HG03457 (cell line): ENCODE results near the gene KCNQ1OT1.

ENCODE experiments used
- ATAC-seq: cut with Tn5 transposase; IDR thresholded peaks from one replicate; pipeline ENCODE4 v1.9.1; 2021; ENCODE audit warnings: moderate number of reproducible peaks; ENCODE audit not compliant: unreplicated experiment

KCNQ1OT1 gene

DNA sequence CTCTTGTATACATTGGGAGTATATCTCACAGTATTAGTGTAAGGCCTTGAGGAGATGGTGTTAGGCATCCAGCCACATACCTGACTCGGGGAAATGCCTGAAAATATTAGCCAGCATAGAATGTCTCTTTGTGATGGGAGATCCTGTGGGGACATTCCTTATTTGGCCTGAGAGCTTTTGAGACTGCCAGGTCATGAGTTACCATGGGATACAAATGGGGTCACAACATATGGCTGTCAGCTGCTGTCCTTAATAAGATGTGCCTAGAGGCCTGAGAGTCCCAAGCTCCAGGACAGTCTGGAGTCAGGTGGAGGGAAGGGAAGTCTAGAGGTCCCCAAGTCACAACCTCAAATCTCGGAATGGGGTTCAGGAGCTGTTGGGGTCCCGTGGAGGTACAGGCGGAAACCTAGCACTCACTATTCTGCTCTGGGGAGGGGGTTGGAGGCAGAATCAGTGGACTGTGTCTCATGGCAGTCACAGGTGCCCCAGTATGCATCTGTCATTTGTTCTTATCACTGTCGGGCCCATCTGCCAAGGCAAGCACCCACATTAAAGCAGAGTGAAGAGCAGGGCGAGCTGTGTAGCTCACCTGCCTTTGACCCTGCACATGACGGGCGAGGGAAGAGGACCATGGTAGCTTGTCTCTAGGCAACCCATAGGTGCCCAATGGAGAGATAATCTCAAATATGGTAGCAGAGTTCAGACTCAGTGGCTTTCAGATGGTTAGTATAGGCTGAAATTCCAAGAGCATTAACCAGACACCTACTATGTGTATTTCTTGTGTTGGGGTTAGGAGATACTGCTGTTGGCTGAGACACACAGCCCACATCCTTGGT is 29.9 kb downstream of the KCNQ1OT1 start:
- no peak for ATAC-seq

DNA sequence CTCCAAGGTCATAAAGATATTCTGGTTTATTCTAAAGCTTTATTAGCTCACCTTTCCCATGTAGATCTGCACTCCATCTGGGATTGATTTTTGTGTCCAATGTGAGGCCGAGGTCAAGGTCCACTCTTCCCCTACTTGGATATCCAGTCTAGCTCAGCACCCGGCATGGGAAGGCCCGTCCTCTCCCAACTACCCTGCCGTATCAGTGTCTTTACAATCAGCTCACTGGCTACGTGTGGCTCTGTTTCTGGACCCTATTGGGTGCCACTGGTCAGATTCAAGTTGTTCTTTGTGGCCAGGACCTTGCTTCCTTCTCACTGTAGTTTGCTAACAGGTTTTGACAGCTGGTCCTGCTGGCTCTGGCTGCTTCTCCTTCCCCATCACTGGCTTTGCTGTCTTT is 30.9 kb downstream of the KCNQ1OT1 start:
- no peak for ATAC-seq

DNA sequence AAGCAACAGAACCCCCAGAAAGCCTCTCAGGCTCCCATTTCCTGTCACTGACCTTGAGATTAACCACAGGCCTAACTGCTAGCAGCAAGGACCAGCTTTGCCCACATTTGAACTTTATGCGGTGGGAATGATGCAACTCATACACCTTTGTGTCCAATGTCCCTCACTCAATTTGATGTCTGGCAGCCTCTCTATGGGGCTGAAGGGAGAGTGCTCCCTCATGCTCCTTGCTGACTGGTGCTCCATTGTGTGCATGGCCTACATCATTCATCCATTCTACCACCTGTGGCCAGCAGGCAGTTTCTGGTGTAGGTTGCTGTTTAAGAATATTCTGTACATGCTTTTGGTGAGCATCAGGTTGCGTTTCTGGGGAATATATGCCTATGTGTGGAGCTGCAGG is 31.9 kb downstream of the KCNQ1OT1 start:
- no peak for ATAC-seq

- ATAC-seq = no peak
Measured at GRCh38 chr11:2666828-2667570, 32.8 kb downstream of the KCNQ1OT1 start.

DNA sequence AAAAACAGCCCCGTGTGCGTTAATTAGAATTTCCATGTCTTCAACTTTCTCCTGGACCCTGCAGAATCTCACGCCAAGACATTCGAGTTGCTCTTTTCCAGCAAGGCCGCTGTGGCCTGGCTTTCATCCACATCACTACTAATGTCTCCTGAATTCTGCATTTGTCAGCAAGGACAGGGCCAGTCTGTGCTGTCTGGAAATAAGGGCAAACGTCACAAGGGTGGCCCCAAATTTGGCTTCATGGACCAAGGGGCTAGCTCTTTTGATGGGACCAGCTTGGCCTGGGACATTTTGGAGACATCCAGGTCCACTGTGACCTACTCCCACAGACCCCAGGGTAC is 33.4 kb downstream of the KCNQ1OT1 start:
- no peak for ATAC-seq

GRCh38 chr11:2665526-2666400 is 34.0 kb downstream of the KCNQ1OT1 start:
- ATAC-seq = no peak

GRCh38 chr11:2664791-2665525 is 34.8 kb downstream of the KCNQ1OT1 start:
- ATAC-seq = no peak

- ATAC-seq = no peak
Measured at GRCh38 chr11:2664376-2664775, 35.4 kb downstream of the KCNQ1OT1 start.

DNA sequence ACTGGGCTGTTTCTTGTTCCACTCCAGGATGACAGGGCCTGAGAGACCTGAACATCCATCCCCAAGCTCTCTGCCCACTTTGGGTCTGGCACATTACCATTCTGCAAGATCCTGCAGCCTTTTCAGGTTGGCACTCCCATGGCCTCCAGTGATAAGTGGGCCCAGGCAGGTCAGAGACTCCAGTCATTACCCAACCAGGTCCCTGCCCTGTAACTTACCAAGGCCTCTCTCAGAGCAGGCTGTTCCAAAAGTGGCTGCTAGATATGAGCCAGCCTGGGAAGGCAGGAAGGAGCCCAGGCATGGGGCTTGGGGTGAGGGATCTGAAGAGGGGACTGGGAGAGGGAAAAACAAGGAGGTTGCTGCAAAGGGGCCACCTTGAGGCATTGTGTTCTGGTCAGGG is 35.9 kb downstream of the KCNQ1OT1 start:
- no peak for ATAC-seq

GRCh38 chr11:2663506-2663905 is 36.3 kb downstream of the KCNQ1OT1 start:
- ATAC-seq = no peak

DNA sequence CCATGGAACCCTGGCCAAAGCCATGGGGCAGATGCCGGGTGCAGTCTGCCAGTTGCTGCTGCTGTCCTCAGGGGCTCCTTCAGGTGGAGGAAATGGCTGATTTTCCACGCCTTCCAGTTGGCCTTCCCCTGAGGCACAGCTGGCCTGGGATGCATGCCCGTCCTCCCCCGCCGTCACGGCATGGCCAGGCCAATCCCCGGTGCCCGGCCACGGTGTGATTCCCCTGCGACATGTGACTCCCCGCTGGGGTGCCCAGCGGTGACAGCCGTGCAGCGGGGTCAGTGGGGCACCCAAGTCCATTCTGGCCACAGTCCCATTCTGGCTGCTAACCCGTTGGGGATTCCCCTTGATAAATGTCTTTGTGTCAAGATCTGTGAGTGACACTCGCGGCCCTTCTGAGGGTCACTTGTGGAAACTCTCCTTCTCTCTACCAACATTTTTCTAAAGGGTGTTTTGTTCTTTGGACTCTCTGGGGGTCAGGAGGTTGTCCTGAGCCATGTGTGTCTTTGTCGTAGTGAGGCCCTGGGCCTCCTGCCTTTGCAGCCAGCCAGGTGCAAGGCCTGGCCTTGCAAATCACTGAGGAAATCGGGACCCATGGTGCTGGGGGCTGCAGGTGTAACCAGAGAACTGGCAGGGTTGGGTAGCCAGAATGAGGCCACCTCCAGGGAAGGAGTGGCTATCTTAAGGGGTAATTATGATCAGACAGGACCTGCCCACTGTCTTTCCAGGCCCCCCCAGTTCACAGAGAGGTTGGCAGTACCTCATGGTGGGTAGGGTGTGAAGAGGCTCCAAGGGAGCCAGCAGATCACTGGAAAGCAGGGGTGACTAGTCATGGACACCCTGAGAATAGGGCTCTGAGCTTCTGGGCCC is 37.1 kb downstream of the KCNQ1OT1 start:
- no peak for ATAC-seq

GRCh38 chr11:2662024-2662312 is 37.8 kb downstream of the KCNQ1OT1 start:
- ATAC-seq = no peak

DNA sequence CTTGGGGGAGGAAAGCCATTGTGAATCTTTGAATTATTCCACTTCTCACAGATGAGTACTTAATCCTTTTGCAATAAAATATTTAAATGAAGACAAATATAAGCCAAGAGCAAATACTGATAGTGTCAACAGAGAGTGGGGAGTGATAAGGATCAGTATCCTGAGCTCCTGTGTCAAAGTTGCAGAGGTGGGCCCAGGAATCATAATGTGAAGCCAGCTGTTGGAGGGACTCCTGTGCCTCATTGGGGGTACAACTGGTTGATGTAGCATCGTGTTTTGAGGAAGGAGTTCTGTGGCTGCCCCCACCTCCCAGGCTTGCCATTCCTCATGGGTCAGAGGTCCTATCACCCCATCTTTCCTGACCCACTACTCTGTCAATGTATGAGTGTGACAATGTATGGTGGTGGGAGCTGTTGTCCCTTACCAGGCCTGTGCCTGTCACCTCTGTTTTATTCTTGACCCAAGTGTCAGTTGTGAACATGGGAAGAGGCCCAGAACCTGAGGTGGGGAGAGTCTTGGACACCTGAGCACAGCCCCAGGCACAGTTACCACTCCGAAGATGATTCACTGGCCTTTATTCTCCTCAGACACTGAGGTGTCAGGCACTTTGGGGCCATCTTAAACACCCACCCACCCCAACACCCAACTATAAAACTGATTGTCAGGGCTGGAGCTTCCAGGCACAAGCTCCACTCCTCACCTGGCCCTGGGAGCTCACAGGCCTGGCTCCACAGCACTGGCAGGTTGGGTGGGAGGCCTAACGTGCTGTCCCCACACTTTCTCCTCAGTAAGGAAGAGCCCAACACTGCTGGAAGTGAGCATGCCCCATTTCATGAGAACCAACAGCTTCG is 38.4 kb downstream of the KCNQ1OT1 start:
- no peak for ATAC-seq

GRCh38 chr11:2660357-2660939 is 39.3 kb downstream of the KCNQ1OT1 start:
- no peak for ATAC-seq

GRCh38 chr11:2657697-2658284 is 42.0 kb downstream of the KCNQ1OT1 start:
- ATAC-seq = no peak

- ATAC-seq = no peak
Measured at GRCh38 chr11:2656859-2657258, 42.9 kb downstream of the KCNQ1OT1 start.

DNA sequence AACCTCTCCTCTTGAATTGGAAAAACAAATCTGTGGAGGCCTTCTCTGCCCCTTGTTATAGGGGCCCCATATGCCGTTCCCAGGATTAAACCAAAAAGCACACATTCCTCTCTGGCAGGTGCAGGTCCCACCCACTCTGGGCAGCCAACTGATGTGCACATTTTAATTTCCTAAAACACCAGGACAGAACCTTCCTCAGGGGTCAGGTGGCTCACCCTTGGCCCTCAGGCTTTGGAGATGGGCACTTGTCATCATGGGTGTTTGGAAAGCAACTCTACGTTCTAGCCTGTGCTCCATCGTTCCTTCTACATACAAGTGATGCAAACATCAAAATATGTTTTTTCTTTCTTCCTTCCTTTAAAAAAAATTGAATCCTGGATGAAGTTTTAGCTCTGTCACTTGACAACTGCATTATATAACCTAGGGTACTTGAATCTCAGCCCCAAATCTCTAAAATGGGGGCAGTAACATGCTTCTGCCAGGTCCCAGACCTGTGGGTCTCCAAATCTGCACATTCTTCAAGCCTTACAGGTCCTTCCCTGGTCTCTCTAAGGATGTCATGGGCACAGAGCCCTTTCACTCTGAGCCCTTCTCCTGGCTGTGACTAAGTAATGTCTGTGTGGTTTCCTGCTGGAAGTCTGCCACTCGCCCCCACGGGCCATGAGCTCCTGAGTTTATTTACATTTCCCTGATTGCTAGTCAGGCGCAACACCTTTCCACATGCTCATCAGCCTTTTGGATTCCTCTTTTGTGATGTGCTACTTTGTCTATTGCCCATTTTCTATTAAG is 43.8 kb downstream of the KCNQ1OT1 start:
- no peak for ATAC-seq
